Activated CD8-positive, alpha-beta memory T cell treated with anti-CD3 and anti-CD28 coated beads, Interleukin-2, amount 50 U/mL, for 48 hours (primary cell): ENCODE results near the gene FASTKD1.
"Not testable (repeated sequence)": the region's sequence is repeated elsewhere in the genome, so short reads cannot be mapped to it uniquely, and the experiment has no call there.

Source experiments
- DNase-seq: peaks from one replicate; pipeline ENCODE4 v3.0.0-alpha.2; 2020

FASTKD1 gene

GRCh38 chr2:169573160-169573973 lies at the start of gene FASTKD1:
Gene FASTKD1 (minus strand): TSS chr2:169573865. CDS start chr2:169572029, 1,836 bp downstream.
- peak; percentile 90 for DNase-seq

- no peak for DNase-seq
Observed at GRCh38 chr2:169623235-169623634, 49.6 kb upstream of the FASTKD1 start.

- no peak for DNase-seq
Observed at GRCh38 chr2:169620509-169620908, 46.8 kb upstream of the FASTKD1 start.

- no peak for DNase-seq
Observed at GRCh38 chr2:169619946-169620345, 46.3 kb upstream of the FASTKD1 start.

GRCh38 chr2:169615982-169616381 lies 42.3 kb upstream of the FASTKD1 start:
- DNase-seq: not testable (repeated sequence)

GRCh38 chr2:169613876-169614275 lies 40.2 kb upstream of the FASTKD1 start:
- DNase-seq: no peak

GRCh38 chr2:169609264-169609663 lies 35.6 kb upstream of the FASTKD1 start:
- no peak for DNase-seq

GRCh38 chr2:169599568-169599967 lies 25.9 kb upstream of the FASTKD1 start:
- DNase-seq: no peak

- DNase-seq: no peak
Observed at GRCh38 chr2:169598982-169599381, 25.3 kb upstream of the FASTKD1 start.

- not testable (repeated sequence) for DNase-seq
Observed at GRCh38 chr2:169596546-169596945, 22.9 kb upstream of the FASTKD1 start.

GRCh38 chr2:169590804-169591203 lies 17.1 kb upstream of the FASTKD1 start:
- no peak for DNase-seq

GRCh38 chr2:169585673-169586072 lies 12.0 kb upstream of the FASTKD1 start:
- DNase-seq: no peak

- DNase-seq: peak; percentile 90
Observed at GRCh38 chr2:169584005-169584877, 10.6 kb upstream of the FASTKD1 start, which contains the start of gene PPIG. Gene PPIG (plus strand): TSS chr2:169584351. CDS start chr2:169604042, 19,691 bp downstream.

GRCh38 chr2:169583518-169583917 lies 9.9 kb upstream of the FASTKD1 start:
- no peak for DNase-seq

- not testable (repeated sequence) for DNase-seq
Observed at GRCh38 chr2:169582552-169583266, 9.0 kb upstream of the FASTKD1 start.

- DNase-seq: no peak
Observed at GRCh38 chr2:169579044-169579443, 5.4 kb upstream of the FASTKD1 start.

- DNase-seq: not testable (repeated sequence)
Observed at GRCh38 chr2:169575264-169575663, 1.6 kb upstream of the FASTKD1 start.

GRCh38 chr2:169574539-169574938 lies 874 bp upstream of the FASTKD1 start:
- not testable (repeated sequence) for DNase-seq

- no peak for DNase-seq
Observed at GRCh38 chr2:169573974-169574299, 272 bp upstream of the FASTKD1 start.

GRCh38 chr2:169572821-169573159 lies 875 bp downstream of the FASTKD1 start:
- no peak for DNase-seq

- DNase-seq: no peak
Observed at GRCh38 chr2:169572189-169572588, 1.5 kb downstream of the FASTKD1 start.

GRCh38 chr2:169571571-169571970 lies 2.1 kb downstream of the FASTKD1 start:
- no peak for DNase-seq

GRCh38 chr2:169570752-169571151 lies 2.9 kb downstream of the FASTKD1 start:
- DNase-seq: not testable (repeated sequence)
